H9 (cell line): ENCODE results near the gene KIFC3. TPM values are rescaled to one million over a fixed set of nuclear protein-coding genes. Genes with fewer than 3 reads are reported as not detected.

ENCODE experiments used
- DNase-seq: peaks from one replicate; pipeline ENCODE4 v3.0.0-alpha.2; 2017
- H2AFZ ChIP-seq: one replicate; pipeline ENCODE4 v1.6.1; 2013; ENCODE audit warnings: mild to moderate bottlenecking, low read length, control low read depth, moderate library complexity
- H2AK5ac ChIP-seq: 2 replicates; pipeline ENCODE4 v1.6.1; 2013; ENCODE audit warnings: low read length, control low read depth, mixed read lengths; ENCODE audit not compliant: insufficient read length
- H2BK120ac ChIP-seq: one replicate; pipeline ENCODE4 v1.6.1; 2013; ENCODE audit warnings: low read depth, mild to moderate bottlenecking, low read length, control low read depth, inconsistent platforms; ENCODE audit not compliant: poor library complexity, severe bottlenecking
- H2BK12ac ChIP-seq: 2 replicates; pipeline ENCODE4 v1.6.1; 2013; ENCODE audit warnings: low read length, control low read depth, mixed read lengths, low read depth; ENCODE audit not compliant: insufficient read length
- H2BK15ac ChIP-seq: 2 replicates; pipeline ENCODE4 v1.6.1; 2013; ENCODE audit warnings: low read depth, low read length, control low read depth
- H2BK20ac ChIP-seq: one replicate; pipeline ENCODE4 v1.6.1; 2013; ENCODE audit warnings: low read depth, mild to moderate bottlenecking, low read length, control low read depth, inconsistent platforms; ENCODE audit not compliant: poor library complexity, severe bottlenecking
- H2BK5ac ChIP-seq: 2 replicates; pipeline ENCODE4 v1.6.1; 2013; ENCODE audit warnings: low read length, control low read depth, mixed read lengths; ENCODE audit not compliant: insufficient read length
- H3K14ac ChIP-seq: 2 replicates; pipeline ENCODE4 v1.6.1; 2013; ENCODE audit warnings: low read length, control low read depth; ENCODE audit not compliant: insufficient read depth
- H3K18ac ChIP-seq: 2 replicates; pipeline ENCODE4 v1.6.1; 2013; ENCODE audit warnings: low read depth, mild to moderate bottlenecking, mixed read lengths, low read length, control low read depth; ENCODE audit not compliant: insufficient read length
- H3K23ac ChIP-seq: 2 replicates; pipeline ENCODE4 v1.6.1; 2013; ENCODE audit warnings: low read length, control low read depth, mixed read lengths, low read depth; ENCODE audit not compliant: insufficient read length
- H3K23me2 ChIP-seq: 2 replicates; pipeline ENCODE4 v1.6.1; 2013; ENCODE audit warnings: low read depth, mild to moderate bottlenecking, mixed read lengths, low read length, control low read depth; ENCODE audit not compliant: insufficient read length, poor library complexity, severe bottlenecking
- H3K27ac ChIP-seq: 2 replicates; pipeline ENCODE4 v1.5.1; 2013; ENCODE audit warnings: low read length, control low read depth, mixed read lengths, low read depth; ENCODE audit not compliant: insufficient read length
- H3K27me3 ChIP-seq: 2 replicates; pipeline ENCODE4 v1.6.1; 2013; ENCODE audit warnings: low read length, control low read depth, inconsistent platforms; ENCODE audit not compliant: insufficient read depth
- H3K4ac ChIP-seq: 2 replicates; pipeline ENCODE4 v1.6.1; 2013; ENCODE audit warnings: low read depth, mild to moderate bottlenecking, control low read depth, inconsistent platforms, low read length, moderate library complexity
- H3K4me1 ChIP-seq: 2 replicates; pipeline ENCODE4 v1.6.1; 2013; ENCODE audit warnings: low read length, control low read depth, inconsistent platforms; ENCODE audit not compliant: insufficient read depth
- H3K4me2 ChIP-seq: 2 replicates; pipeline ENCODE4 v1.6.1; 2013; ENCODE audit warnings: low read length, control low read depth, mixed read lengths; ENCODE audit not compliant: insufficient read length, insufficient read depth
- H3K56ac ChIP-seq: 2 replicates; pipeline ENCODE4 v1.6.1; 2013; ENCODE audit warnings: low read depth, mild to moderate bottlenecking, mixed read lengths, low read length, control low read depth; ENCODE audit not compliant: insufficient read length
- H3K79me1 ChIP-seq: 2 replicates; pipeline ENCODE4 v1.6.1; 2013; ENCODE audit warnings: low read depth, mild to moderate bottlenecking, moderate library complexity, low read length, control low read depth, inconsistent platforms; ENCODE audit not compliant: insufficient read depth, poor library complexity, severe bottlenecking
- H3K79me2 ChIP-seq: 2 replicates; pipeline ENCODE4 v1.6.1; 2013; ENCODE audit warnings: low read length, control low read depth, inconsistent platforms; ENCODE audit not compliant: insufficient read depth
- H3K9ac ChIP-seq: 2 replicates; pipeline ENCODE4 v1.6.1; 2013; ENCODE audit warnings: low read length, control low read depth, mixed read lengths; ENCODE audit not compliant: insufficient read length; ENCODE audit errors: extremely low read depth
- H3K9me3 ChIP-seq: one replicate; pipeline ENCODE4 v1.6.1; 2013; ENCODE audit warnings: low read depth, low read length, inconsistent platforms; ENCODE audit not compliant: control insufficient read depth
- H3T11ph ChIP-seq: one replicate; pipeline ENCODE4 v1.6.1; 2013; ENCODE audit warnings: mild to moderate bottlenecking, low read length, control low read depth, inconsistent platforms
- H4K20me1 ChIP-seq: one replicate; pipeline ENCODE4 v1.6.1; 2013; ENCODE audit not compliant: control insufficient read depth, insufficient read length, insufficient read depth
- H4K5ac ChIP-seq: 2 replicates; pipeline ENCODE4 v1.6.1; 2013; ENCODE audit warnings: low read depth, mild to moderate bottlenecking, mixed read lengths, low read length, control low read depth; ENCODE audit not compliant: insufficient read length
- H4K8ac ChIP-seq: replicated peaks from 2 replicates; pipeline ENCODE4 v1.6.1; 2013; ENCODE audit warnings: low read length, control low read depth, mixed read lengths, low read depth; ENCODE audit not compliant: insufficient read length
- H4K91ac ChIP-seq: 2 replicates; pipeline ENCODE4 v1.6.1; 2013; ENCODE audit warnings: low read depth, mild to moderate bottlenecking, moderate library complexity, mixed read lengths, low read length, control low read depth; ENCODE audit not compliant: insufficient read length
- H3K27ac Mint-ChIP-seq, 3 experiments: 2 replicates in 2 of 3; 3 replicates in 1 of 3; pipeline ENCODE4 v1.8.0; 2020 to 2021; ENCODE audit warnings: mixed read lengths in 3 of 3, mild to moderate bottlenecking in 1 of 3, moderate library complexity in 1 of 3
- H3K27me3 Mint-ChIP-seq: 2 replicates; pipeline ENCODE4 v1.8.0; 2021; ENCODE audit warnings: low read depth, mild to moderate bottlenecking, moderate library complexity, mixed read lengths
- H3K36me3 Mint-ChIP-seq, 3 experiments: 2 replicates in 2 of 3; 3 replicates in 1 of 3; pipeline ENCODE4 v1.8.0; 2020 to 2021; ENCODE audit warnings: low read depth in 3 of 3, mixed read lengths in 3 of 3; ENCODE audit not compliant: insufficient read depth in 1 of 3
- H3K4me1 Mint-ChIP-seq, 2 experiments: 2 replicates each; pipeline ENCODE4 v1.8.0; 2020; ENCODE audit warnings: mixed read lengths in 2 of 2
- H3K4me3 Mint-ChIP-seq, 2 experiments: 2 replicates in 1 of 2; 3 replicates in 1 of 2; pipeline ENCODE4 v1.8.0; 2020 to 2021; ENCODE audit warnings: mild to moderate bottlenecking in 2 of 2, mixed read lengths in 2 of 2, moderate library complexity in 1 of 2
- H3K9me3 Mint-ChIP-seq, 2 experiments: 2 replicates in 1 of 2; 3 replicates in 1 of 2; pipeline ENCODE4 v1.8.0; 2020; ENCODE audit warnings: mild to moderate bottlenecking in 2 of 2, mixed read lengths in 2 of 2, moderate library complexity in 1 of 2
- CTCF ChIP-seq: fragments of 200-600 bp; sonication (generic); conservative IDR thresholded peaks from 3 replicates; pipeline ENCODE4 v1.8.0; 2021; ENCODE audit warnings: antibody characterized with exemption, mild to moderate bottlenecking
- WGBS: extraction: QIAGEN DNeasy Blood & Tissue Kit; methylation state at CpG from one replicate; pipeline ENCODE4 v1.1.7; 2013; ENCODE audit warnings: missing lambda C conversion rate, low lambda C conversion rate, mixed read lengths; ENCODE audit not compliant: insufficient read length; ENCODE audit errors: extremely low coverage; 5-methylcytosine and 5-hydroxymethylcytosine counted together
- total RNA-seq: library from RNA; stranded (reverse); gene quantifications from 2 replicates; pipeline ENCODE4 v1.2.1, GENCODE V29; 2021

KIFC3 gene
- total RNA-seq, 1 experiment from 2014 or later, result 5.0 TPM

- Mint-ChIP-seq H3K27ac (peak overlapping the region in 1 of 3 experiments; percentile 79; a peak in 1 of 7 replicates), H3K36me3 (no peaks in the 10 kb centered on the region), H3K4me3 (no peak overlapping the region), H3K27me3 (peaks cover 27% of the 10 kb centered on the region), H3K4me1 (peaks cover 21 to 31% of the 10 kb centered on the region in 2 experiments), H3K9me3 (no peaks in the 10 kb centered on the region; a peak in 1 of 5 replicates)
- H4K91ac ChIP-seq, result no peak overlapping the region
- peaks cover 6% of the 10 kb centered on the region; the same call in 1 of the 2 replicates for H3K4me1 ChIP-seq
- H3K27ac ChIP-seq, result no peak overlapping the region
- H3K9ac ChIP-seq, result no peak overlapping the region
- no peak overlapping the region for H2BK5ac ChIP-seq
- H2BK120ac ChIP-seq, result no peak overlapping the region
- TF ChIP-seq CTCF, result peak; percentile 69
- no peak overlapping the region for H2AK5ac ChIP-seq
- no peak overlapping the region for H2AFZ ChIP-seq
- peak; percentile 82 for DNase-seq
- no peak overlapping the region for H3K23ac ChIP-seq
- no peak overlapping the region for H3T11ph ChIP-seq
- no peaks in the 10 kb centered on the region for H4K20me1 ChIP-seq
- H3K56ac ChIP-seq, result no peak overlapping the region
- H2BK20ac ChIP-seq, result no peak overlapping the region
- no peak overlapping the region for H2BK15ac ChIP-seq
- no peaks in the 10 kb centered on the region for H3K79me2 ChIP-seq
- no peak overlapping the region; the same call in 1 of the 2 replicates for H3K14ac ChIP-seq
- no peak overlapping the region for H3K4me2 ChIP-seq
- H4K8ac ChIP-seq, result no peak overlapping the region
- no peaks in the 10 kb centered on the region for H3K9me3 ChIP-seq
- no peak overlapping the region for H3K4ac ChIP-seq
- WGBS, result no CpG with 5 or more reads among the region's 9 CpGs
- no peaks in the 10 kb centered on the region for H3K27me3 ChIP-seq
- no peaks in the 10 kb centered on the region for H3K23me2 ChIP-seq
- no peak overlapping the region for H4K5ac ChIP-seq
- H3K79me1 ChIP-seq, result no peaks in the 10 kb centered on the region
- no peak overlapping the region for H2BK12ac ChIP-seq
- H3K18ac ChIP-seq, result no peak overlapping the region
These were observed 6.8 kb downstream of the KIFC3 start for GRCh38 chr16:57795431-57795878.
